ENCODE results near the gene SLC43A1. TPM values are rescaled to one million over a fixed set of nuclear protein-coding genes. Genes with fewer than 3 reads are reported as not detected.

SLC43A1 gene
- polyA plus RNA-seq, 4 donors = 6.7 to 8.8 (median 7.0) TPM

GRCh38 chr11:57530215-57530595 lies 14.7 kb upstream of the SLC43A1 start:
- DNase-seq (ENCODE audit: low read depth in 4 of 4, low spot score in 2 of 4) = no peak

- no peak for DNase-seq (ENCODE audit: low read depth in 4 of 4, low spot score in 2 of 4)
These were observed 13.5 kb upstream of the SLC43A1 start for GRCh38 chr11:57529012-57529411.

GRCh38 chr11:57527056-57527631 lies 11.6 kb upstream of the SLC43A1 start:
- DNase-seq (ENCODE audit: low read depth in 4 of 4, low spot score in 2 of 4) = no peak

GRCh38 chr11:57523419-57523818 lies 7.9 kb upstream of the SLC43A1 start:
- no peak for DNase-seq (ENCODE audit: low read depth in 4 of 4, low spot score in 2 of 4)

- DNase-seq (ENCODE audit: low read depth in 4 of 4, low spot score in 2 of 4) = no peak
These were observed 5.6 kb upstream of the SLC43A1 start for GRCh38 chr11:57521116-57521515.

GRCh38 chr11:57516061-57516443 lies 550 bp upstream of the SLC43A1 start:
- no peak for DNase-seq (ENCODE audit: low read depth in 4 of 4, low spot score in 2 of 4)

- DNase-seq (ENCODE audit: low read depth in 4 of 4, low spot score in 2 of 4) = no peak
These were observed 767 bp downstream of the SLC43A1 start for GRCh38 chr11:57514538-57515331.

GRCh38 chr11:57513911-57514537 lies 1.5 kb downstream of the SLC43A1 start:
- DNase-seq (ENCODE audit: low read depth in 4 of 4, low spot score in 2 of 4) = no peak

- DNase-seq (ENCODE audit: low read depth in 4 of 4, low spot score in 2 of 4) = no peak
These were observed 2.1 kb downstream of the SLC43A1 start for GRCh38 chr11:57513452-57513795.

- DNase-seq (ENCODE audit: low read depth in 4 of 4, low spot score in 2 of 4) = no peak
These were observed 2.7 kb downstream of the SLC43A1 start for GRCh38 chr11:57512646-57513451.

- DNase-seq (ENCODE audit: low read depth in 4 of 4, low spot score in 2 of 4) = no peak
These were observed 3.6 kb downstream of the SLC43A1 start for GRCh38 chr11:57511741-57512430.

- DNase-seq (ENCODE audit: low read depth in 4 of 4, low spot score in 2 of 4) = no peak
These were observed 6.9 kb downstream of the SLC43A1 start for GRCh38 chr11:57508341-57509170.

GRCh38 chr11:57506522-57506921 lies 9.0 kb downstream of the SLC43A1 start:
- no peak for DNase-seq (ENCODE audit: low read depth in 4 of 4, low spot score in 2 of 4)

GRCh38 chr11:57504511-57504910 lies 11.0 kb downstream of the SLC43A1 start:
- DNase-seq (ENCODE audit: low read depth in 4 of 4, low spot score in 2 of 4) = no peak

- no peak for DNase-seq (ENCODE audit: low read depth in 4 of 4, low spot score in 2 of 4)
These were observed 12.6 kb downstream of the SLC43A1 start for GRCh38 chr11:57502870-57503269.

GRCh38 chr11:57502376-57502775 lies 13.1 kb downstream of the SLC43A1 start:
- DNase-seq (ENCODE audit: low read depth in 4 of 4, low spot score in 2 of 4) = no peak

GRCh38 chr11:57501953-57502352 lies 13.5 kb downstream of the SLC43A1 start:
- DNase-seq (ENCODE audit: low read depth in 4 of 4, low spot score in 2 of 4) = no peak

- no peak for DNase-seq (ENCODE audit: low read depth in 4 of 4, low spot score in 2 of 4)
These were observed 14.6 kb downstream of the SLC43A1 start for GRCh38 chr11:57500926-57501325.

- DNase-seq (ENCODE audit: low read depth in 4 of 4, low spot score in 2 of 4) = no peak
These were observed 15.0 kb downstream of the SLC43A1 start for GRCh38 chr11:57500515-57500914.

- no peak for DNase-seq (ENCODE audit: low read depth in 4 of 4, low spot score in 2 of 4)
These were observed 15.5 kb downstream of the SLC43A1 start for GRCh38 chr11:57499983-57500461.

All from left renal cortex interstitium (tissue), 4 donors.